ENCODE data around the gene CHST14. TPM values are rescaled to one million over a fixed set of nuclear protein-coding genes. Genes with fewer than 3 reads are reported as not detected.

The CHST14 gene
- polyA plus RNA-seq, 3 donors from 2014 or later = 1.9 to 3.6 (median 3.3) TPM

- Mint-ChIP-seq H3K9me3 (no peaks in the 10 kb centered on the region), H3K27ac (no peak overlapping the region), H3K27me3 (ENCODE audit: low read depth in 3 of 3) (peaks cover 7 to 15% (median 10%) of the 10 kb centered on the region in 3 donors), H3K4me1 (no peaks in the 10 kb centered on the region), H3K4me3 (no peak overlapping the region), H3K36me3 (no peaks in the 10 kb centered on the region)
- no peak for DNase-seq
Observed at GRCh38 chr15:40498891-40499290, 28.1 kb downstream of the CHST14 start.

GRCh38 chr15:40499931-40500330 is 29.1 kb downstream of the CHST14 start:
- Mint-ChIP-seq H3K4me3 (no peak overlapping the region), H3K27me3 (ENCODE audit: low read depth in 3 of 3) (peaks cover 5 to 12% (median 11%) of the 10 kb centered on the region in 3 donors), H3K27ac (no peak overlapping the region), H3K9me3 (no peaks in the 10 kb centered on the region), H3K4me1 (no peaks in the 10 kb centered on the region), H3K36me3 (no peaks in the 10 kb centered on the region)
- no peak for DNase-seq

GRCh38 chr15:40500568-40501330 is 30.0 kb downstream of the CHST14 start:
- Mint-ChIP-seq H3K27ac (no peak overlapping the region), H3K36me3 (no peaks in the 10 kb centered on the region), H3K4me1 (no peaks in the 10 kb centered on the region), H3K27me3 (ENCODE audit: low read depth in 3 of 3) (peaks cover 5 to 13% (median 12%) of the 10 kb centered on the region in 3 donors), H3K4me3 (no peak overlapping the region), H3K9me3 (no peaks in the 10 kb centered on the region)
- no peak for DNase-seq

GRCh38 chr15:40501487-40501886 is 30.7 kb downstream of the CHST14 start:
- H3K27me3 Mint-ChIP-seq (ENCODE audit: low read depth in 3 of 3) = peaks cover 5 to 17% (median 12%) of the 10 kb centered on the region in 3 donors
- no peaks in the 10 kb centered on the region for H3K9me3 Mint-ChIP-seq
- H3K4me3 Mint-ChIP-seq = no peak overlapping the region
- DNase-seq = no peak
- H3K4me1 Mint-ChIP-seq = peaks cover 0 to under 1% of the 10 kb centered on the region in 2 donors
- H3K27ac Mint-ChIP-seq = no peak overlapping the region
- no peaks in the 10 kb centered on the region for H3K36me3 Mint-ChIP-seq

GRCh38 chr15:40506964-40507571 is 36.3 kb downstream of the CHST14 start:
- Mint-ChIP-seq H3K27ac (no peak overlapping the region), H3K27me3 (ENCODE audit: low read depth in 3 of 3) (peaks cover 8 to 35% (median 23%) of the 10 kb centered on the region in 3 donors), H3K9me3 (peaks cover 0 to 2% (median 0%) of the 10 kb centered on the region in 6 donors), H3K4me3 (peak overlapping the region in 2 of 5 donors; percentile 32 to 38), H3K36me3 (no peaks in the 10 kb centered on the region), H3K4me1 (peaks cover 11 to 24% of the 10 kb centered on the region in 2 donors)
- DNase-seq = peak; percentile 51 to 54 (median 52)

GRCh38 chr15:40508216-40508615 is 37.4 kb downstream of the CHST14 start:
- Mint-ChIP-seq H3K27me3 (ENCODE audit: low read depth in 3 of 3) (peaks cover 12 to 36% (median 29%) of the 10 kb centered on the region in 3 donors), H3K27ac (no peak overlapping the region), H3K36me3 (no peaks in the 10 kb centered on the region), H3K4me3 (no peak overlapping the region), H3K4me1 (peaks cover 18 to 30% of the 10 kb centered on the region in 2 donors), H3K9me3 (peaks cover 0 to 2% (median 0%) of the 10 kb centered on the region in 6 donors)
- DNase-seq = no peak

GRCh38 chr15:40510201-40510600 is 39.4 kb downstream of the CHST14 start:
- peaks cover 18 to 30% of the 10 kb centered on the region in 2 donors for H3K4me1 Mint-ChIP-seq
- peak overlapping the region in 2 of 5 donors; percentile 76 to 88 for H3K4me3 Mint-ChIP-seq
- H3K27ac Mint-ChIP-seq = peak overlapping the region in 1 of 6 donors; percentile 47
- H3K9me3 Mint-ChIP-seq = peaks cover 0 to 2% (median 0%) of the 10 kb centered on the region in 6 donors
- peaks cover 16 to 32% (median 21%) of the 10 kb centered on the region in 3 donors for H3K27me3 Mint-ChIP-seq (ENCODE audit: low read depth in 3 of 3)
- no peaks in the 10 kb centered on the region for H3K36me3 Mint-ChIP-seq
- no peak for DNase-seq

GRCh38 chr15:40511093-40511471 is 40.3 kb downstream of the CHST14 start:
- Mint-ChIP-seq H3K36me3 (no peaks in the 10 kb centered on the region), H3K27ac (peak overlapping the region in 2 of 6 donors; percentile 26 to 41), H3K27me3 (ENCODE audit: low read depth in 3 of 3) (peaks cover 16 to 32% (median 21%) of the 10 kb centered on the region in 3 donors), H3K4me1 (peaks cover 18 to 30% of the 10 kb centered on the region in 2 donors), H3K9me3 (peaks cover 0 to 2% (median 0%) of the 10 kb centered on the region in 6 donors), H3K4me3 (peak overlapping the region; percentile 44 to 88 (median 83))
- DNase-seq = peak; percentile 39 to 48 (median 44)

- Mint-ChIP-seq H3K4me1 (peaks cover 18 to 28% of the 10 kb centered on the region in 2 donors), H3K9me3 (peaks cover 0 to 2% (median 0%) of the 10 kb centered on the region in 6 donors), H3K4me3 (peak overlapping the region; percentile 53 to 88 (median 83)), H3K36me3 (no peaks in the 10 kb centered on the region), H3K27me3 (ENCODE audit: low read depth in 3 of 3) (peaks cover 16 to 27% (median 21%) of the 10 kb centered on the region in 3 donors), H3K27ac (peak overlapping the region in 2 of 6 donors; percentile 26 to 41)
- peak; percentile 5 to 12 (median 9) for DNase-seq
Observed at GRCh38 chr15:40511472-40512133, 40.8 kb downstream of the CHST14 start.

- Mint-ChIP-seq H3K9me3 (peaks cover 0 to 2% (median 0%) of the 10 kb centered on the region in 6 donors), H3K4me1 (peaks cover 13 to 24% of the 10 kb centered on the region in 2 donors), H3K4me3 (peak overlapping the region; percentile 23 to 71 (median 53)), H3K27ac (peak overlapping the region in 1 of 6 donors; percentile 17), H3K36me3 (no peaks in the 10 kb centered on the region), H3K27me3 (ENCODE audit: low read depth in 3 of 3) (peaks cover 14 to 24% (median 21%) of the 10 kb centered on the region in 3 donors)
- DNase-seq = no peak
Observed at GRCh38 chr15:40512440-40512839, 41.7 kb downstream of the CHST14 start.

- no peak overlapping the region for H3K27ac Mint-ChIP-seq
- H3K9me3 Mint-ChIP-seq = peaks cover 0 to 2% (median 0%) of the 10 kb centered on the region in 6 donors
- H3K27me3 Mint-ChIP-seq (ENCODE audit: low read depth in 3 of 3) = peaks cover 14 to 21% (median 18%) of the 10 kb centered on the region in 3 donors
- peaks cover 12 to 24% of the 10 kb centered on the region in 2 donors for H3K4me1 Mint-ChIP-seq
- H3K4me3 Mint-ChIP-seq = no peak overlapping the region
- no peaks in the 10 kb centered on the region for H3K36me3 Mint-ChIP-seq
- no peak for DNase-seq
Observed at GRCh38 chr15:40513609-40514008, 42.8 kb downstream of the CHST14 start.

- Mint-ChIP-seq H3K36me3 (no peaks in the 10 kb centered on the region), H3K27ac (no peak overlapping the region), H3K27me3 (ENCODE audit: low read depth in 3 of 3) (peaks cover 6 to 12% (median 8%) of the 10 kb centered on the region in 3 donors), H3K4me1 (peaks cover 13% of the 10 kb centered on the region in 2 donors), H3K9me3 (no peaks in the 10 kb centered on the region), H3K4me3 (no peak overlapping the region)
- DNase-seq = no peak
Observed at GRCh38 chr15:40516322-40516721, 45.5 kb downstream of the CHST14 start.
